Prostate gland (tissue), 2 donors: ENCODE measurements around the gene SAGE1. TPM values are rescaled to one million over a fixed set of nuclear protein-coding genes. Genes with fewer than 3 reads are reported as not detected.
"Not testable (repeated sequence)": the region's sequence is repeated elsewhere in the genome, so short reads cannot be mapped to it uniquely, and the experiment has no call there.

Experiments
- DNase-seq: peaks from one replicate; pipeline ENCODE4 v3.0.0-alpha.2; 2019; ENCODE audit warnings: low spot score
- H3K27ac ChIP-seq, 2 donors: fragments of 200-600 bp; sonication (generic); 2 replicates each; pipeline ENCODE4 v1.5.1; 2017 to 2019
- H3K27me3 ChIP-seq: fragments of 200-600 bp; sonication (generic); replicated peaks from 2 replicates; pipeline ENCODE4 v1.5.1; 2019; ENCODE audit not compliant: insufficient read depth
- H3K36me3 ChIP-seq, 2 donors: fragments of 200-600 bp; sonication (generic); 1 replicate in 1 of 2; 2 replicates in 1 of 2; pipeline versions ENCODE4 v1.5.1 to v1.8.1; 2017 to 2019
- H3K4me1 ChIP-seq: fragments of 200-600 bp; sonication (generic); replicated peaks from 2 replicates; pipeline ENCODE4 v1.5.1; 2019
- H3K4me3 ChIP-seq, 2 donors: fragments of 200-600 bp; sonication (generic); 2 replicates each; pipeline ENCODE4 v1.5.1; 2017 to 2019
- H3K9me3 ChIP-seq: fragments of 200-600 bp; sonication (generic); 2 replicates; pipeline ENCODE4 v1.5.1; 2017
- CTCF ChIP-seq, 4 experiments: fragments of 200-600 bp in 2 of 4; fragments of 450-650 bp in 2 of 4; sonication (generic) in 2 of 4; IDR thresholded peaks; 1 replicate in 3 of 4; 2 replicates in 1 of 4; pipeline ENCODE4 v1.5.1; 2016 to 2019; ENCODE audit warnings: antibody characterized with exemption in 4 of 4, mild to moderate bottlenecking in 2 of 4, moderate library complexity in 2 of 4
- POLR2A ChIP-seq: fragments of 450-650 bp; IDR thresholded peaks from one replicate; pipeline ENCODE4 v1.6.1; 2016; ENCODE audit warnings: antibody characterized with exemption, mild to moderate bottlenecking
- POLR2AphosphoS5 ChIP-seq: sonication (generic); formaldehyde crosslinking; IDR thresholded peaks from one replicate; pipeline ENCODE4 v1.6.1; 2017; ENCODE audit warnings: antibody characterized with exemption
- WGBS: methylation state at CpG from one replicate; pipeline ENCODE4 v1.1.5; 2018; 5-methylcytosine and 5-hydroxymethylcytosine counted together
- intact Hi-C: fragments of 100-400 bp; cut with DNase I; formaldehyde crosslinking; loops from one replicate; pipeline ENCODE4 v1.14.2; 2022
- total RNA-seq, 2 donors: library from RNA; depleted of rRNA; stranded (reverse); fragments of >200 nt; gene quantifications; one replicate each; pipeline ENCODE4 v1.1.0, GENCODE V29; 2016

The SAGE1 gene
- 1 to 10 TPM in 1 of 2 donors, not detected in 1; 1.8 TPM for total RNA-seq

GRCh38 chrX:135893294-135893817 is at the start of gene SAGE1, which contains the start of gene CT45A10:
TSS of gene SAGE1 (plus strand) at chrX:135893716. CDS start at chrX:135896243, 2,527 bp downstream.
TSS of gene CT45A10 (minus strand) at chrX:135893444. CDS start at chrX:135885344, 8,100 bp downstream.
- TF ChIP-seq POLR2A: no peak
- TF ChIP-seq POLR2AphosphoS5: no peak
- no peak for TF ChIP-seq CTCF (IDR thresholded peaks at IDR 0.05)
- intact Hi-C loops: no loop called here
- no peak within 1 kb of the TSS for H3K27ac ChIP-seq
- 70% methylated on average over 3 of the region's 22 CpGs for WGBS
- no peaks in the 10 kb centered on the region for H3K27me3 ChIP-seq
- no peak for DNase-seq
- no peaks in the 10 kb centered on the region for H3K9me3 ChIP-seq
- H3K36me3 ChIP-seq: no peaks in the 10 kb centered on the region
- H3K4me3 ChIP-seq: no peak within 1 kb of the TSS
- H3K4me1 ChIP-seq: no peaks in the 10 kb centered on the region

- intact Hi-C loops, H3K27ac ChIP-seq: not testable (repeated sequence)
Observed at GRCh38 chrX:135854438-135854837, 39.1 kb upstream of the SAGE1 start, which contains the start of gene CT45A8. TSS of gene CT45A8 (minus strand) at chrX:135854538. CDS start at chrX:135850783, 3,755 bp downstream.

GRCh38 chrX:135871712-135872111 is 21.8 kb upstream of the SAGE1 start, which contains the start of gene CT45A9:
TSS of gene CT45A9 (minus strand) at chrX:135871812. CDS start at chrX:135868061, 3,751 bp downstream.
- H3K36me3 ChIP-seq, H3K27ac ChIP-seq, H3K4me1 ChIP-seq, H3K4me3 ChIP-seq, DNase-seq, intact Hi-C loops, H3K27me3 ChIP-seq, H3K9me3 ChIP-seq: not testable (repeated sequence)
- WGBS: no CpG with 5 or more reads among the region's 17 CpGs

More at GRCh38 chrX:135854438-135854837, 39.1 kb upstream of the SAGE1 start, which contains the start of gene CT45A8:
- not testable (repeated sequence) for H3K4me1 ChIP-seq, H3K27me3 ChIP-seq, H3K4me3 ChIP-seq, H3K36me3 ChIP-seq, DNase-seq, H3K9me3 ChIP-seq
- WGBS: no CpG with 5 or more reads among the region's 17 CpGs

- H3K27me3 ChIP-seq, H3K9me3 ChIP-seq, DNase-seq, H3K36me3 ChIP-seq, H3K4me1 ChIP-seq, H3K27ac ChIP-seq, H3K4me3 ChIP-seq, intact Hi-C loops: not testable (repeated sequence)
- 61% methylated on average over 4 of the region's 5 CpGs for WGBS
Observed at GRCh38 chrX:135882741-135883140, 10.8 kb upstream of the SAGE1 start.

- H3K36me3 ChIP-seq, H3K4me3 ChIP-seq, intact Hi-C loops, H3K27ac ChIP-seq, DNase-seq, H3K9me3 ChIP-seq, H3K4me1 ChIP-seq, H3K27me3 ChIP-seq: not testable (repeated sequence)
- 94% methylated on average over 10 of the region's 18 CpGs for WGBS
Observed at GRCh38 chrX:135888230-135888629, 5.3 kb upstream of the SAGE1 start.

- H3K27ac ChIP-seq, DNase-seq, H3K36me3 ChIP-seq, H3K9me3 ChIP-seq, H3K4me3 ChIP-seq, H3K27me3 ChIP-seq, H3K4me1 ChIP-seq, intact Hi-C loops: not testable (repeated sequence)
- 82% methylated on average over 2 of the region's 15 CpGs for WGBS
Observed at GRCh38 chrX:135888976-135889375, 4.5 kb upstream of the SAGE1 start.

- Histone ChIP-seq H3K36me3 (no peaks in the 10 kb centered on the region), H3K9me3 (no peaks in the 10 kb centered on the region), H3K4me3 (no peak overlapping the region), H3K4me1 (no peaks in the 10 kb centered on the region), H3K27ac (no peak overlapping the region), H3K27me3 (no peaks in the 10 kb centered on the region)
- DNase-seq: no peak
- intact Hi-C loops: no loop called here
- TF ChIP-seq CTCF (IDR thresholded peaks at IDR 0.05) (no peak), POLR2AphosphoS5 (no peak), POLR2A (no peak)
- WGBS: 94% methylated on average over 13 of the region's 14 CpGs
Observed at GRCh38 chrX:135890087-135890585, 3.4 kb upstream of the SAGE1 start.
